Right renal pelvis (tissue), 4 donors: Measurements from ENCODE around the gene MRFAP1. TPM values are rescaled to one million over a fixed set of nuclear protein-coding genes. Genes with fewer than 3 reads are reported as not detected.

Experiments used
- DNase-seq, 4 donors: peaks; one replicate each; pipeline ENCODE4 v3.0.0-alpha.2; 2013; ENCODE audit warnings: low read depth in 4 of 4, low spot score in 3 of 4, missing footprints in 1 of 4
- polyA plus RNA-seq, 4 donors: library from polyadenylated mRNA; unstranded; fragments of 120-200 nt; gene quantifications; one replicate each; pipeline ENCODE4 v1.2.1, GENCODE V29; 2013; ENCODE audit not compliant: insufficient read length in 4 of 4

MRFAP1 gene
- 100 to 1,000 TPM; 446 to 482 (median 461) TPM for polyA plus RNA-seq

- DNase-seq: peak; percentile 86 to 91 (median 88)
Observed at GRCh38 chr4:6640292-6641163, at the start of gene MRFAP1. MRFAP1 (plus strand) TSS chr4:6640685; CDS start chr4:6640863, 178 bp downstream.

GRCh38 chr4:6591313-6591712, 49.2 kb upstream of the MRFAP1 start:
- no peak for DNase-seq

GRCh38 chr4:6591781-6592180, 48.7 kb upstream of the MRFAP1 start:
- DNase-seq: no peak

GRCh38 chr4:6592804-6593563, 47.5 kb upstream of the MRFAP1 start:
- DNase-seq: no peak

GRCh38 chr4:6594341-6594740, 46.1 kb upstream of the MRFAP1 start:
- DNase-seq: no peak

- no peak for DNase-seq
Observed at GRCh38 chr4:6594826-6595355, 45.6 kb upstream of the MRFAP1 start.

- no peak for DNase-seq
Observed at GRCh38 chr4:6595897-6596537, 44.5 kb upstream of the MRFAP1 start.

- no peak for DNase-seq
Observed at GRCh38 chr4:6596948-6597347, 43.5 kb upstream of the MRFAP1 start.

- DNase-seq: no peak
Observed at GRCh38 chr4:6598127-6598526, 42.4 kb upstream of the MRFAP1 start.

- no peak for DNase-seq
Observed at GRCh38 chr4:6598641-6599040, 41.8 kb upstream of the MRFAP1 start.

GRCh38 chr4:6601661-6602250, 38.7 kb upstream of the MRFAP1 start:
- DNase-seq: no peak

- no peak for DNase-seq
Observed at GRCh38 chr4:6602289-6602688, 38.2 kb upstream of the MRFAP1 start.

- DNase-seq: no peak
Observed at GRCh38 chr4:6603128-6603527, 37.4 kb upstream of the MRFAP1 start.

GRCh38 chr4:6605114-6605513, 35.4 kb upstream of the MRFAP1 start:
- no peak for DNase-seq

- DNase-seq: no peak
Observed at GRCh38 chr4:6605605-6606004, 34.9 kb upstream of the MRFAP1 start.

- no peak for DNase-seq
Observed at GRCh38 chr4:6606465-6607235, 33.8 kb upstream of the MRFAP1 start.

GRCh38 chr4:6607368-6608055, 33.0 kb upstream of the MRFAP1 start:
- DNase-seq: no peak

- DNase-seq: no peak
Observed at GRCh38 chr4:6608758-6609414, 31.6 kb upstream of the MRFAP1 start.
